SK-N-SH (cell line): Measurements from ENCODE around the gene SPRR1A. TPM values are rescaled to one million over a fixed set of nuclear protein-coding genes. Genes with fewer than 3 reads are reported as not detected.
"Not testable (repeated sequence)": the region's sequence is repeated elsewhere in the genome, so short reads cannot be mapped to it uniquely, and the experiment has no call there.

Experiments
- CTCF ChIA-PET: fragments of 300-600, 350-600 bp; formaldehyde crosslinking; extraction: SDS; loops from one replicate; lab custom pipeline; 2021; lab: Yijun Ruan, JAX
- POLR2A ChIA-PET: fragments of 350-600 bp; sonication (Branson Sonifier 250); formaldehyde crosslinking; extraction: SDS; loops from one replicate; lab custom pipeline; 2020; ENCODE audit warnings: antibody characterized with exemption, inconsistent platforms; lab: Yijun Ruan, JAX
- DNase-seq: peaks from one replicate; pipeline ENCODE4 v3.0.0; 2012
- H2AFZ ChIP-seq: fragments of 200-600 bp; sonication (generic); 2 replicates; pipeline ENCODE4 v1.8.1; 2016; ENCODE audit warnings: antibody characterized with exemption, mild to moderate bottlenecking, low read depth
- H3F3A ChIP-seq: fragments of 200-600 bp; sonication (generic); replicated peaks from 2 replicates; pipeline ENCODE3; 2016; ENCODE audit warnings: antibody characterized with exemption, mild to moderate bottlenecking; ENCODE audit not compliant: insufficient read depth
- H3K27ac ChIP-seq, 2 experiments: fragments of 200-500 bp in 1 of 2; fragments of 200-600 bp in 1 of 2; sonication (Bioruptor generic) in 1 of 2; sonication (generic), shearing (Covaris generic) in 1 of 2; 2 replicates each; pipeline versions ENCODE4 v1.5.1 to v1.6.1; 2014 to 2016; ENCODE audit warnings: low read depth in 2 of 2, inconsistent platforms in 1 of 2, low read length in 1 of 2, mild to moderate bottlenecking in 1 of 2, mixed read lengths in 1 of 2
- H3K27me3 ChIP-seq: fragments of 200-600 bp; sonication (generic), shearing (Covaris generic); 2 replicates; pipeline ENCODE4 v1.6.1; 2016; ENCODE audit warnings: mixed run types; ENCODE audit not compliant: insufficient read depth
- H3K36me3 ChIP-seq, 2 experiments: fragments of 200-500 bp in 1 of 2; fragments of 200-600 bp in 1 of 2; sonication (Bioruptor generic) in 1 of 2; sonication (generic) in 1 of 2; replicated peaks in 1 of 2; 2 replicates each; pipeline versions ENCODE3 to v1.5.1; 2014 to 2016; ENCODE audit warnings: low read length in 1 of 2, mild to moderate bottlenecking in 1 of 2; ENCODE audit not compliant: insufficient read depth in 2 of 2, control insufficient read depth in 1 of 2
- H3K4me1 ChIP-seq, 2 experiments: fragments of 200-500 bp in 1 of 2; fragments of 200-600 bp in 1 of 2; sonication (Bioruptor generic) in 1 of 2; sonication (generic), shearing (Covaris generic) in 1 of 2; 2 replicates each; pipeline versions ENCODE4 v1.5.1 to v1.6.1; 2014 to 2016; ENCODE audit warnings: low read depth in 1 of 2, low read length in 1 of 2, mixed run types in 1 of 2; ENCODE audit not compliant: insufficient read depth in 2 of 2, control insufficient read depth in 1 of 2
- H3K4me2 ChIP-seq: fragments of 200-600 bp; sonication (generic), shearing (Covaris generic); 2 replicates; pipeline ENCODE4 v1.6.1; 2017; ENCODE audit warnings: mixed run types
- H3K4me3 ChIP-seq, 2 experiments: fragments of 200-500 bp in 1 of 2; fragments of 200-600 bp in 1 of 2; sonication (Bioruptor generic) in 1 of 2; sonication (generic), shearing (Covaris generic) in 1 of 2; 2 replicates each; pipeline versions ENCODE4 v1.5.1 to v1.8.1; 2014 to 2016; ENCODE audit warnings: low read depth in 2 of 2, inconsistent platforms in 1 of 2, low read length in 1 of 2, mild to moderate bottlenecking in 1 of 2, mixed read lengths in 1 of 2, moderate library complexity in 1 of 2
- H3K79me2 ChIP-seq: fragments of 200-600 bp; sonication (generic); 2 replicates; pipeline ENCODE4 v1.8.1; 2017; ENCODE audit warnings: mild to moderate bottlenecking; ENCODE audit not compliant: insufficient read depth
- H3K9ac ChIP-seq: fragments of 200-600 bp; sonication (generic); 2 replicates; pipeline ENCODE4 v1.6.1; 2017; ENCODE audit warnings: mixed run types
- H3K9me2 ChIP-seq: fragments of 200-600 bp; sonication (generic); 2 replicates; pipeline ENCODE4 v1.6.1; 2017; ENCODE audit warnings: mixed run types
- H3K9me3 ChIP-seq: fragments of 200-600 bp; sonication (generic); 2 replicates; pipeline ENCODE4 v1.6.1; 2017; ENCODE audit warnings: mixed run types, mild to moderate bottlenecking, moderate library complexity
- H4K20me1 ChIP-seq: fragments of 200-600 bp; sonication (generic); 2 replicates; pipeline ENCODE4 v1.6.1; 2017; ENCODE audit warnings: mild to moderate bottlenecking, mixed run types; ENCODE audit not compliant: insufficient read depth
- CHD2 ChIP-seq: fragments of 150-350 bp; IDR thresholded peaks from 2 replicates; pipeline ENCODE4 v1.6.1; 2018; ENCODE audit warnings: low read length; ENCODE audit not compliant: partially characterized antibody
- JUND ChIP-seq: IDR thresholded peaks from 2 replicates; pipeline ENCODE4 v1.4.0; 2012
- NFIC ChIP-seq: IDR thresholded peaks from 2 replicates; pipeline ENCODE4 v1.4.0; 2012; ENCODE audit warnings: borderline replicate concordance
- TCF12 ChIP-seq: IDR thresholded peaks from 2 replicates; pipeline ENCODE4 v1.4.0; 2012
- WGBS: methylation state at CpG from one replicate; pipeline ENCODE4 v1.1.6; 2017; ENCODE audit warnings: low lambda C conversion rate; 5-methylcytosine and 5-hydroxymethylcytosine counted together
- polyA plus RNA-seq, 3 experiments: library from polyadenylated mRNA; depleted of rRNA; stranded (reverse); fragments of >200 nt; gene quantifications; 2 replicates each; pipeline ENCODE4 v1.2.3, GENCODE V29; 2012
- TF ChIP-seq, protein P1 (sequence below): IDR thresholded peaks from 2 replicates; pipeline ENCODE4 v1.4.0; 2012; ENCODE audit warnings: low read depth, borderline replicate concordance

SPRR1A gene
- polyA plus RNA-seq, 1 of the 3 experiments (the other 2 are of a cell fraction), result not detected

DNA sequence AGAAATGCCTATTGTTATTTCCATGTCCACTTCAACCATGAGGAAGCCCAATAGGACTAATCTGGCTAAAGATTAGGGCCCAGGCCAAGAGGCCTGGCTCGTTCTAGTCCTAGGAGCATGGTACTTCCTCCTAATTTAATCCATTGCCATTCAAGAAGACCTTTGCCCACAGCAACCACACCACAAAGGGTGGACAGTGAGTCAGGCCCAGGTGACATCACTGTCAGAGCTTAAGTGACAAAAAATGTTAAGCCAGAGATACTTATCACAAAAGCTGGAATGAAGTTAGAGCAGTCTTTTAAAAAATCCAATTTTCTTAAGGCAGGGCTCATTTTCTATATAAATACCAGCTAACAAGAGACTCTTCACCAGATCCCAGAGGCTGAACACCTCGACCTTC is 17.5 kb downstream of the SPRR1A start, which contains the start of gene SPRR3:
TSS of gene SPRR3 (plus strand) at position 368 of the 400 bp plus-strand sequence. CDS start 1,272 bp downstream, outside the sequence.
- no peak for TF ChIP-seq CHD2
- TF ChIP-seq, protein P1, sequence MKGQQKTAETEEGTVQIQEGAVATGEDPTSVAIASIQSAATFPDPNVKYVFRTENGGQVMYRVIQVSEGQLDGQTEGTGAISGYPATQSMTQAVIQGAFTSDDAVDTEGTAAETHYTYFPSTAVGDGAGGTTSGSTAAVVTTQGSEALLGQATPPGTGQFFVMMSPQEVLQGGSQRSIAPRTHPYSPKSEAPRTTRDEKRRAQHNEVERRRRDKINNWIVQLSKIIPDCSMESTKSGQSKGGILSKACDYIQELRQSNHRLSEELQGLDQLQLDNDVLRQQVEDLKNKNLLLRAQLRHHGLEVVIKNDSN, result no peak
- no peak for TF ChIP-seq TCF12
- TF ChIP-seq JUND, result no peak
- no peak for TF ChIP-seq NFIC
- CTCF ChIA-PET, result no interaction called here
- no peak within 1 kb of the TSS for H3K27ac ChIP-seq

DNA sequence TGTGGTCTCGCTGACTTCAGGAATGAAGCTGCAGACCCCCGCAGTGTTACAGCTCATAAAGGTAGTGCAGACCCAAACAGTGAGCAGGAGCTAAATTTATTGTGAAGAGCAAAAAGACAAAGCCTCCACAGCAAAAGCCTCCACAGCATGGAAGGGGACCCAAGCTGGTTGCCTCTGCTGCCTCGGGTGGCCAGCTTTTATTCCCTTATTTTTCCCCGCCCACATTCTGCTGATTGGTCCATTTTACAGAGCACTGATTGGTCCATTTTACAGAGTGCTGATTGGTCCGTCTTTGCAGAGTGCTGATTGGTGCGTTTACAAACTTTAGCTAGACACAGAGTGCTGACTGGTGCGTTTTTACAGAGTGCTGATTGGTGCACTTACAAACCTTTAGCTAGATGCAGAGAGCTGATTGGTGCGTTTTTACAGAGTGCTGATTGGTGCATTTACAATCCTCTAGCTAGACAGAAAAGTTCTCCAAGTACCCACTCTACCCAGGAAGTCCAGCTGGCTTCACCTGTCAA is 27.4 kb downstream of the SPRR1A start:
- CTCF ChIA-PET, H3F3A ChIP-seq, H3K4me3 ChIP-seq, H3K4me1 ChIP-seq, DNase-seq, H3K4me2 ChIP-seq, H3K36me3 ChIP-seq, H2AFZ ChIP-seq, H4K20me1 ChIP-seq, POLR2A ChIA-PET, H3K9me2 ChIP-seq, H3K27me3 ChIP-seq, H3K79me2 ChIP-seq, H3K9ac ChIP-seq, H3K27ac ChIP-seq, H3K9me3 ChIP-seq: not testable (repeated sequence)
- 8% methylated on average over 8 of the region's 8 CpGs for WGBS

More for the DNA sequence above, 17.5 kb downstream of the SPRR1A start, which contains the start of gene SPRR3:
- Histone ChIP-seq H3K4me2 (no peak within 1 kb of the TSS), H2AFZ (no peak within 1 kb of the TSS), H3K36me3 (no peaks in the 10 kb centered on the region), H3K27me3 (no peaks in the 10 kb centered on the region; the same call in 1 of the 2 replicates), H3K4me1 (no peaks in the 10 kb centered on the region), H3K4me3 (no peak within 1 kb of the TSS), H3K79me2 (no peaks in the 10 kb centered on the region), H3F3A (no peaks in the 10 kb centered on the region), H3K9me2 (no peaks in the 10 kb centered on the region), H3K9ac (no peak within 1 kb of the TSS), H3K9me3 (no peaks in the 10 kb centered on the region), H4K20me1 (no peaks in the 10 kb centered on the region)
- POLR2A ChIA-PET, result no interaction called here
- 2% methylated on average over 2 of the region's 2 CpGs for WGBS
- DNase-seq, result no peak

DNA sequence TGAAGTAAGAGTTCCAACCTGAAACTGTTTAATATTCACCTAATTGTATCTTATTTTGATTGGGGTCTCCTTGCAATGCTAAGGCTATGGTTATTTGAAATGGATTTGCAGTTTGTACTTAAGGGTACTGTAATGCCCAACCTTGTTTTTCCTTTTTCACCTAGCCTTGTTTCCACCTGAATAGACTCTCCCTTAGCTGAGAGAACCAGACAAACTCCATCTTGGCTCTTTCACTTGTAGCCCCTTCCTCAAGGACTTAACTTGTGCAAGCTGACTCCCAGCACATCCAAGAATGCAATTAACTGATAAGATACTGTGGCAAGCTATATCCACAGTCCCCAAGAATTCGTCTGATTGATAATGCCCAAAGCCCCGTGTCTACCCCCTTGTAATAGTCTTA is 37.9 kb downstream of the SPRR1A start:
- H4K20me1 ChIP-seq, H3K4me2 ChIP-seq, CTCF ChIA-PET, H3K4me1 ChIP-seq, H3K27ac ChIP-seq, DNase-seq, H3K9ac ChIP-seq, H3K27me3 ChIP-seq, H3K79me2 ChIP-seq, H2AFZ ChIP-seq, H3K9me2 ChIP-seq, H3K9me3 ChIP-seq, H3K36me3 ChIP-seq, H3F3A ChIP-seq, POLR2A ChIA-PET, H3K4me3 ChIP-seq: not testable (repeated sequence)
- 8% methylated on average over 2 of the region's 2 CpGs for WGBS

DNA sequence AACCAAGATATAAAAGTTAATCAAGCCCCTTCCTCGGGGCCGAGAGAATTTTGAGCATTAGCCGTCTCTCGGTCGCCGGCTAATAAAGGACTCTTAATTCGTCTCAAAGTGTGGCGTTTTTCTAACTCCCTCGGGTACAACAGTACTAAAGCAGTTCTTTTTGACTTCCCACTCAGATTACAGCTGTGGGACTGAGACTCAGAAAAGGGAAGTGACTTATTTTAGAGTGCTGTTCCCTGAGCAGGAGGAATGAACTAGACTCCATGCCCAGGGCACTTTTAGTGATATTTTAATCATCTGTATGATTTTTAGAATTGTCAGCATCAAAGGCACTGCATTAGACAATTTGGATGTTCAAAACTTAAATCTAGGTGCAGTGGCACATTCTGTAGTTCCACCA is 38.5 kb downstream of the SPRR1A start:
- H4K20me1 ChIP-seq, H3K4me3 ChIP-seq, H3K79me2 ChIP-seq, CTCF ChIA-PET, H3K4me2 ChIP-seq, H3K9ac ChIP-seq, H2AFZ ChIP-seq, H3K27me3 ChIP-seq, H3K27ac ChIP-seq, H3K4me1 ChIP-seq, DNase-seq, H3F3A ChIP-seq, H3K9me3 ChIP-seq, H3K36me3 ChIP-seq, POLR2A ChIA-PET, H3K9me2 ChIP-seq: not testable (repeated sequence)
- 8% methylated on average over 9 of the region's 9 CpGs for WGBS
